GM21723 (cell line): ENCODE data around the gene ARFGEF3.
"Not testable (repeated sequence)": the region's sequence is repeated elsewhere in the genome, so short reads cannot be mapped to it uniquely, and the experiment has no call there.

Experiments used
- ATAC-seq: cut with Tn5 transposase; IDR thresholded peaks from one replicate; pipeline ENCODE4 v1.9.1; 2021; ENCODE audit warnings: mild to moderate bottlenecking, moderate library complexity; ENCODE audit not compliant: unreplicated experiment

Gene ARFGEF3

DNA sequence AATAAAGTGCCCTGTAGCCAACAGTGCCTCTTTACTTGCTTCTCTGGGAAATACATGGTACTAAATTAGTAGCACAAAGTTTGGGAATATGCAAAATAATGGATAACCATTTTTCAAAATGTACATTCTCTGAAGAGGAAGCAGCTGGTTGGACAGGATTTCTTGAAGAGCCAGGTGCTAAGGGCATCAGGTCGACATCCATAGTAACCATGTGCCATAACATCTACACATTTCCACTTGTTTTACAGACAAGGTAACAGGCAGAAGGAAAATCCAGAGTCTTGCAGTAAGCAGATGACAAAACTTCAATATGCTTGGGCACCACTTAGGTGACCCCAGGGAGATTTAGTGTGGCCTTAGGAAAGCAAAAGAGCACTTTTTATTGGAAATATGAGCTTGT is 179.4 kb downstream of the ARFGEF3 start:
- ATAC-seq = no peak

DNA sequence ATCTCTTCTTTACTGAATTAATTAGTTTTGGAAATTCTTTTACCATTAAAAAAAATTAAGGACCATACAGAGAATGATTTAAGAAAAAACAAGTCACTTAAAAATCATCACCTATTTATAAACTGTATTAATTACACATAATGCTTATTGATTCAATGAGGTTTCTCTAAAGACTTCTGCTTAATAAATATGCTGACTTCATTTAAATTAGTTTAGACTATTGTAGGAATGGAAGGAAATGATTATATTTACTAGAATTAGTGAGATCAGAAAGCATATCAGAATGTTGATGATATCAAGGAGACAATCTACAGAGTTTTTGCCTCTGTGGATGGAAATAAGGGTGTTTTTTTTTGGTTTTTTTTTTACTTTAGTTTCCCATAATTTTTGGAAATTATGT is 181.4 kb downstream of the ARFGEF3 start:
- no peak for ATAC-seq

DNA sequence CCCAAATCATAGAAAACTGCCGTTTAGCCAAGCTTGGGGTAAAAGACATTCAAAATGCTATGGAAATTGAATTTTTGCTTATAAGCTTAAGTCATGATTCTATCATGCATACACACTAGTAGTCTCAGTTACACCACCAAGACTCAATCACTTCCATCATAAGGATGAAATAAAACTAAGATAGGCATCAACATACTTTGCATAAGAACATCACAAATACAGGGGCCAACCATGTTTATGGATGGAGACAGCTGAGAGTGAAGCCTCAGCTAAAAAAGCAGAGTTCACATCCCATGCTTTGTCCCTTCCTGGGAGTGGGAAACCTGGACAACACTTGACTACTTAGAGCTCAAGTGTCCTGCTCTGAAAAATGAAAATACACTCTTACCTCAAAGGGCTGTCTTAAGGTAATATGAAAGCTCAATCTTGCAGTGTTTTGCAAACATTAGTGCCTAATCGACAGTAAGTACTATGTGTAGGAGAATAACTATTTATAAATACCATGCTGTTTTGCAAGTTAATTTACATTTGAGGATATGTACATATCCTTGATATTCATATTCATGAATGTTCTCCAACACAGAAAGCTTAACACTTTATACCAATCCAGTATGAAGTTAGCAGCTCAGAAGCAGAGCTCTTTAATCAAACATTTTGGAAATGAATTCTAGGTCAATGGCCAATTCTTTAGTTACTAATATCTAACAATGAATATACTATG is 184.0 kb downstream of the ARFGEF3 start:
- ATAC-seq = no peak

DNA sequence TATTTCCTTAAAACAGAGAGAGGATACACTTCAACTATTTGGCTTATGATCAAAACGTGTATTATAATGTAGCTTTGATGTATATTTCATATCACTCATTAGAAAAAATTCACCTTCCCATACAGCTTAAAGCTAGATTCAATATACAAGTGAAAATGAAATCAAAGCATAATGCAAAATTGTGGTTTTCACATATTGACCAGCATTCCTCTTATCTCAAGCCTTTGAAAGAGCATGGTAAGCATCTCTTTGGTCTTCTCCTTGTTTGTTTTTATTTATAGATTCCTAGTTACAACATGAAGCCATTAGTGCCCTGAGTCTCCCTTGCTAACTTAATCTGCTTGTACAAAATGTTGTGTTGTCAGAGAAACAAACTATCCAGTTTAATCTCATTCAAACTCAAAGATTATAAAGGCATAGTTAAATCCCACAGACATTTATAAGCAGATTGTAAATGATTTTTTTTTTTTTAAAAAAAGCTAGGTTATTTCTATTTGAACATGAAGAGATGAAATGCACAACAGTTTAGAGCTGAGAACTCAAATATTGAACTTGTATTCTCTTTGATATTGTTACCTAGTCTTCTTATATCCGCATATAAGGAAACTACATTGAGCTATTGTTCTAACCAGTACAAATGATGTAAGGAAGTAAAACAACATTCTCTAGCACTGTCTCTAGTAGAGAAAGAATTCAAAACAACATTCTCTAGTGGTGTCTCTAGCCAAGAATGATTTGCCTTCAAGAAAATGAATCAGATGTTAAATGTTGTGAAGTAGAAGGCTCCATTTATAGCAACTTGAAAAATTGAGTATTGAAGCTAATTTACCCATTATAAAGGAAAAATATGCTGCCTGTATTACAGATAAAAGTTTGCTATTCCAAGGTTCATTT is 184.8 kb downstream of the ARFGEF3 start:
- no peak for ATAC-seq

DNA sequence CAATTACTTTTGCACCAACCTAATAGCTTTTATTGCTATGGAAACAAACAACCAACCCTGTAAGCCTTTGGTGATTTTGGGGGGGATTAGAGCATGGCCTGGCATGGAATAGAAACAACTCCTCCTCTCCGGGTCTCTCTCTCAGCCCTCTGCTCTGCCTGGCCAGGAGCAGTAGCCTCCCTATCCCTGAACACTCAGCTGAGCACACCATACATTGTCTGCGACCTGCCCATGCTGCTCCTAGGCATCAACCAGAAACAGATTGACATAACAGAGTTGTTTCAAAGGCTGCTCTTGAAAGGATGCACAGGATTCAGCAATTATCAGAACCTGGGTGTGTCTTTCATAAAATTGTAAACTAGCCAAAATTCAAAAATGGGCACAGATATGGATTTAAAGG is 186.1 kb downstream of the ARFGEF3 start:
- no peak for ATAC-seq

DNA sequence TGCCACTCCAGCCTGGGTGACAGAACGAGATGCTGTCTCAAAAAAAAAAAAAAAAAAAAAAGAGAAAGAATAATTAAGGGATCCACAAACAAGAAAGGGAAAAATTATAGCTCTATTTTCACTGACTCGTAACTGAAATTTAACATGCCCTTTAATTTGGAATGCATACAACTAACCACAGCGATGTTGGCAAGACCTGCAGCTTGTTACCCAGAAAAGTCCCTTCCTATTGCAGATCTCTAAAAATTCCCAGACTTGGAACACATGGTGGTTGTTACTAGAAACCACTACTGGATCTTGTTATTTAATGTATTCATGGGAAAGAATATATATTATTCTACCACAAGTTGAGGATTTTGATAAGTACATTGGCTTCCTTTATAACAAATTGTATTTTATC is 188.2 kb downstream of the ARFGEF3 start:
- no peak for ATAC-seq

DNA sequence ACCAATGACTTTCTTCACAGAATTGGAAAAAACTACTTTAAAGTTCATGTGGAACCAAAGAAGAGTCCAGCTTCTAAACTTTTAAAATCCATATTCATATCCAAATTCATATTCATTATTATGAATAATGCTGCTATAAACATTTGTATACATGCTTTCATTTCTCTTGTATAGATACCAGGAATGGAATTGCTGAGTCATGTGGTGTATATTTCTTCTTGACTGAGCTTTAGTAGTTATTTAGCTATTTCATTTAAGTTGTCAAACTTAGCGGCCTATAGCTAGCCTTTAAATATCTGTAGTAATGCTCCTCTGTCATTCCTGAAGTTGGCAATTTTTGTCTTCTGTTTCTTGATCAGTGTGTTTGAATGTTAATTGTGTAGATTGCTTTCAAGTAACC is 196.2 kb downstream of the ARFGEF3 start:
- no peak for ATAC-seq

DNA sequence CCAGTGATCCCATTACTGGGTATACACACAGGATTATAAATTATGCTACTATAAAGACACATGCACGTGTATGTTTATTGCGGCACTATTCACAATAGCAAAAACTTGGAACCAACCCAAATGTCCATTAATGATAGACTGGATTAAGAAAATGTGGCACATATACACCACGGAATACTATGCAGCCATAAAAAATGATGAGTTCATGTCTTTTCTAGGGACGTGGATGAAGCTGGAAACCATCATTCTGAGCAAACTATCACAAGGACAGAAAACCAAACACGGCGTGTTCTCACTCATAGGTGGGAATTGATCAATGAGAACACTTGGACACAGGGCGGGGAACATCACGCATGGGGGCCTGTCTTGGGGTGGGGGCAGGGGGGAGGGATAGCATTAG is 206.9 kb downstream of the ARFGEF3 start:
- ATAC-seq = not testable (repeated sequence)

DNA sequence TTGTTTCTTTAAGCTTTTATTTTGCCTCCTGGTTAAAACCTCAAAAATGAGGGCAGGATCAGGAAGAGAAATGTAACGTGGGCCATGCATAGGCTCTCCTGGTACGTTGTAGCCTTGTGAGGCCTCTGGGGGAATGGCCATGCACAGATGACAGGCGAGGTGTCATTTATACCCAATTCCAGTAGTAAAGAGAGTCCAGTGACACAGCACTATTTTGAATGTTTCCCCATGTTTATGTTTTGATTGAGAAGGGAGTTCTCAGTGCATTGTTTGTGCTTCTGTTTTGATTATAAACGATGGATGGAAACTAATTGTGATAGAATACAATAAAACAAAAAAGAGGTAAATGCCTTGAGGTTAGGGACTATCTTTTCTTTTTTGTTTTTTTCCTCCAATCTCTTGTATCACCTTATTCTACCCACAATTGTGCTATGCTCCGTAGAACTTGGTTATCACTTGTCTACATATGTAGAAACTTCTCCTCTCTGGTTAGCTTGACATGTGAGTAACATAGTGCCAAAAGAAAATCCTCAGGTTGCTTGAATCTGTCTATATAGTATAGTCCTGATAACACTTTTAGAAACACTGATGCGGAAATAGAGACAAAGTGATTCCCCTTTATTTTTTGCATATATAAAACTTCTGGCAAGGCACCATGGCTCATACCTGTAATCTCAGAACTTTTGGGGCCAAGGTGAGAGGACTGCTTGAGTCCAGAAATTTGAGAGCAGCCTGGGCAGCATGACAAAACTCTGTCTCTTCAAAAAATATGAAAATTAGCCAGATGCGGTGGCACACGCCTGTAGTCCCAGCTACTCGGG is 209.1 kb downstream of the ARFGEF3 start:
- ATAC-seq = no peak

DNA sequence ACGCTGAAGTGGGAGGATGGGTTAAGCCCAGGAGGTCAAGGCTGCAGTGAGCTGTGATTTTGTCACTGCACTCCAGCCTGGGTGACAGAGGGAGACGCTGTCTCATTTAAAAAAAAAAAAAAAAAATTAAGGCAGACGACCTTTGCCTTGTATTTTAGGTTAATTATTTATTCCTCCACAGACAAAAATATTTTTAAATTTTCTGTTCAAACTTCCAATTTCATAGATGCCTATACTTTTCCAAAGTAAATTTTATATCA is 209.6 kb downstream of the ARFGEF3 start:
- ATAC-seq = no peak

DNA sequence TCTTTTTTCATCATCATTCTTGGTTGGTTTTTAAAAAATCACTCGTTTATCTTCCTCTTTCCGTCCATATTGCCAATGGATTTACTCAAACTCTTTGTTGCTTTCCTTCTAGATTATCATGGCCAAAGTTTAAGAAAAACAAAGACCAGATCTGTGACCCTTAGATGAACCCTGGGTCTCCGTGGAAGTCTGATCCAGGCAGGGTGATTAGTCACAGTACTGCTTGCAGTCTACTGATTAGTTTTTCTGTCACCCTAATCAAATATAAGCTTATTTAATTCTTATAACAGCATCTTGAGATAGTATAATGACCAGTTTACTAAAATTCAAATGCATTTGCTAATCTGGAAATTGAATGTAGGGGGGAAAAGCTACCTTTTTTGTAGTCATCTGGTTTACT is 210.0 kb downstream of the ARFGEF3 start:
- no peak for ATAC-seq

DNA sequence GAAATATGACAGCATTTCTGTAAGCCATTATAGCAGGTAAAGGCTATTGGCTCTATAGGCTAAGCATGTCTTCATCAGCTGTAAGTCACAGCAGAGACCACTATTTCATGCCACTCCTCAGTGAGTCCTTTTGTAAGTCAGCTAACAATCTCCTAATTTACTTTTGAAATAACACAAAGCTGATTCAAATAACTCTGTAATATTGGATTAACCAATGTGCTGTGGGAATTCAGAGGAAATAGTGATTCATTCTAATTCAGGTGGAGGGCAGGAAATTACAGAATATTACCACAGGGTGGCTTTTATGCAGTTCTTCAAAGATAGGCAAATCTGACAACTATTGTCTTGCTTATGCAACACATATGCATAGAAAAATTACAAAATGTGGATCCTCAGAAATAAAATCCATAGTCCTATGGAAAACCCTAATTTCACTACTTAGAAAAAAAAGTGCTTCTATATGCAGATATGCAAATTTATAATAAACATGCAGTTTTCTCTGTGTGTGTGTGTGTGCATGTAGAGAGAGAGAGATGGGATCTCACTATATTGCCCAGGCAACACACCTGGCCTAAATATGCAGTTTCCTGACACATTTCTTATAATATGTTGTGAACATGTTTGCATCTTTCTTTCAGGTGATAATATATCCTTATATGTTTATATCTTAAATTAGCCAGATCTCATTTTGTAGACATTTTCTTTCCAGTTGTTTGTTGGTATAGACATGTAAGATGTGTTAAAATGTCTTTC is 211.1 kb downstream of the ARFGEF3 start:
- no peak for ATAC-seq

DNA sequence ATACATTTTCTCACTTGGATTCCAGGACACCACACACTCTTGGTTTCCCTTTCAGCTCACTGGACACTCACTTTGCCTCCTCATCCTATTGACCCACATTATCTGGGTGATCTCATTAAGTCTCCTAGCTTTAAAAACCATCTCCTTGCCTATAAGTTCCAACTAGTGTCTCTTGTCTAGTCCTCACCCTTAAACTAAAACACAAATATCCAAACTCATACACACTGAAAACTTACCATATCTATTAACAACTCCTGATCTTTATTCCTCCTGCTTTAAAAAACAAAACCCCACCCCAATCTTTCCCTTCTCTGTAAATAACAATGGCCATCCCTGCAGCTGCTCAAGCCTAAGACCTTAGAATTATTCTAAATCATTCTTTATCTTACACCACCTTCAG is 212.5 kb downstream of the ARFGEF3 start:
- ATAC-seq = no peak

DNA sequence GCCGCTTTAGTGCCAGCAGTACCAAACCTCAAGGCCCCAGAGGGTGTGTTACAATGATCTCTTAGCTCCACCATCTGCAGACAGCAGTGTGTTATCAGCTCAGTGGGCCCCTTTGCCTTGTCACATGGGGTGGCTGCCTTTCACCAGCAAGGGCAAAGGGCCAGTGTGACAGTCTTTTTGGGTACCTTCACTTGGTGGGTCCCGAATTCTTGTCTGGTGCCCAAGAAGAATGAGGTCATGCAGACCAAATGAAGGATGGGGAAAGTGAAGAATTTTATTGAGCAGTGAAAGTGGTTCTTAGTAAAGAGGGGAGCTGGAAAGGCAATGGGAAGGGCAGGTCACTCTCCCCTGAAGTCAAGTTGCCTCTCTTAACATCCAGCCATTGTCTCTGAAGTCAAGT is 213.1 kb downstream of the ARFGEF3 start:
- no peak for ATAC-seq

DNA sequence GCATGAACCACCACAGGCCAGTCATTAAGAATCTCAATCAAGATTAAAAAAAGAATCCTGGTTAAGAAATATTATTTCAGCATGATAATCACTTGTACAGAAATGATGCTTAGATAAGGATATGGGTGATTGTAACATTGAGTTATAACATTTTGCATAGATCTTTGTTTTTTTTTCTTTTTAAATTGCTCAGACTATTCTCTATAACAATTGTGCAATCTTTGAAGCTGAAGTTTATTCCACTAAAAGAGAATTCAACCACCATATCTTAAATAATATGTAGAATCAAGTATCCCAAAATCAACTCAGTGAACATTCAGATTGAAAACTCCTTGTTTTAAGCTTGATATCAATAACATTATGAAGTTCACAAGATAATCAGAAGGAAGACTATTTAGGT is 215.3 kb downstream of the ARFGEF3 start:
- no peak for ATAC-seq

DNA sequence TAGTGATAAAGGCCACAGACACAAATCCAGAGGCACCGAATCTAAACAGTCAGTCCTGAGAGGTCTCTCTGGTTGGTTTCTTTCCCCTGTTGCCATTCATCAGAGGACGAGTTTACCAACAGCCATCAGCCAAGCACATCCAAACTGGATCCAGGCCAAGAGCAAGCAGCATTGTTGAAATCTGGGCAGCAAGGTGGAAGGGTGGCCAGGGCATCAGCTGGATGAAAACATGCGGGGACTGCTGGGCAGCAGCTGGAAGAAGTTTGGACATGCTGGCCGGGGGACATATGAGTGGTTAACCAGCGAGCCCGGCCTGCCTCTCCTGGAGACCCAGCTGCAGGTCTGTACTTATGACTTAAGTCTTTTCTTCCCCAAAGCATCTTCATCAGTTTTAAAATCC is 216.1 kb downstream of the ARFGEF3 start, which contains the start of gene SMIM28:
TSS of gene SMIM28 (plus strand) at position 62 of the 400 bp plus-strand sequence. CDS start at position 230, 168 bp downstream.
- no peak for ATAC-seq

DNA sequence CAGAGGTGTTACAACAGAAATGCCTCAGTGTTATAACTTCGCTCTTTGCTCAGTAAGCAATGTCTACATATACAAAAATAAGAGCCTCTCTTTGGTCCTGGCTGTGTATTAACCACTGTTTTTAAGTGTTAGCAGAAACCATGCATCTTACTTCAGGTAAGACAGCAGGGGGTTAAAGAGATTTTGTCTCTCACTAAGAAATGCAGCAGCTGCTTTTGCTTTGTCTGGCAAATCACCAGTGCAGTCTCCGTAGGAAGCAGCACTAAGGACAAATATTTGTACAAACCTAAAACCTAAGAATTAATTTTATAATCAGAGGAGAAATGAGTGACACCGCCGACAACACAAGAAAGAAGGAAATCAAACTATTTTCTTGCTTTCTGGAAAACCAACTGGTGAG is 216.7 kb downstream of the ARFGEF3 start:
- no peak for ATAC-seq

DNA sequence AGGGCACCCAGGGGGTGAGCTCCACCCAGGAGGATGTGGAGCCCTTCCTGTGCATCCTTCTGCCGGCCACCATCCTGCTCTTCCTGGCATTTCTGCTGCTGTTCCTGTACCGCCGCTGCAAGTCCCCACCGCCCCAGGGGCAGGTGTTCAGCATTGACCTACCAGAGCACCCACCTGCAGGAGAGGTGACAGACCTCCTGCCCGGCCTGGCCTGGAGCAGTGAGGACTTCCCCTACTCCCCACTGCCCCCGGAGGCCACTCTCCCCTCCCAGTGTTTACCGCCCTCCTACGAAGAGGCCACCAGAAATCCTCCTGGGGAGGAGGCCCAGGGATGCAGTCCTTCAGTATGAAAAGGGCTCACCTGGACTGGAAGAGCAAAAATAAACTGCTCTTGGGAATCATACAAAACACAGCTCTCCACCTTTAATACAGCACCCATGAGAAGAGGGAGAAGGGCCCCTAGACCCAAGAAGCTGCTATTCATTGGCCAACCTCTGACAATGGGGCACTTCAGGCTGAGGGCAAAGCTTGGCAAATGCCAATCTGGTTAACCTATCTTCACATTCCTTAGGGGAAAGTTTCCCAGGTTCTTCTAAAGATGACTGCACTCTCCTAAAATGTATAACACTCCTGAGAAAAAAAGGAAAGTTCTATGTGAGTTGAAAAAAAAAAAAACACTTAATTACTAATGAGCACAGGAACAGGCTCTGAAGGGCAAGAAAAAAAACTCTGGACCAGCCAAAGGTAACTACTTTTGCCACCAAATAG is 220.9 kb downstream of the ARFGEF3 start:
- ATAC-seq = no peak

DNA sequence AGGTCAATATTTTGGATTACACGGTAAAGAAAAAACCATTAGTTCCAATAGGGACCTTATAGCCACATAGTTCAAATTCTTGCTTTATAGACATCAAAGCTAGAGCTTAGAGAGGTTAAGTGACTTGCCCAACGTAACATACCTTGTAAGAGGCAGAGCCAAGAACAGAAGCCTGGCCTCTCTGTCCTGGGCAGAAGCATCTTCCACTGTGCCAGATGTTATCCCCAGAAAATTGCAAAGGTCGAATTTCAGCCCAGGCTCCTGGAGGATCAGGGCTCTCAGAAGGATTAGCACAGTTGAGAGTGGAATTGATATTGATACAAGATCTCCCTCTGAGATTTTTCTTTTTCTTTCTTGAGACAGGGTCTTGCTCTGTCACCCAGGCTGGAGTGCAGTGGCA is 222.0 kb downstream of the ARFGEF3 start:
- ATAC-seq = no peak

DNA sequence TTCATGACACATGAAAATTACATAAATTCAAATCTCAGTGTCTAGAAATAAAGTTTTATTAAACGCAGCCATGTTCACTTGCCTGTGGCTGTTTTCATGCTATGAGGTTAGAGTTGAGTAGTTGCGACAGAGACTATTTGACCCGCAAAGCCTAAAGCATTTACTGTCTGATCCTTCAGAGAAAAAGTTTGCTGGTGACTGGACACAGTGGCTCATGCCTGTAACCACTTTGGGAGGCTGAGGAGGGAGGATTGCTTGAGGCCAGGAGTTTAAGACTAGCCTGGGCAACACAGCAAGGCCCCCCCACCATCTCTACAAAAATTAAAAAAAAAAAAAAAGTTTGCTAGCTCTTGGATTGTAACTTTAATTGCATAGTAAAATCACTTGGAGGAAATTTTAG is 225.2 kb downstream of the ARFGEF3 start:
- no peak for ATAC-seq
